Hepatocyte (in vitro differentiated cells): Measurements from ENCODE around the gene ATXN10. TPM values are rescaled to one million over a fixed set of nuclear protein-coding genes. Genes with fewer than 3 reads are reported as not detected.

Experiments used
- DNase-seq: peaks from one replicate; pipeline ENCODE4 v3.0.0-alpha.2; 2016; ENCODE audit warnings: low spot score
- H2AFZ ChIP-seq: fragments of 200-600 bp; sonication (generic); 2 replicates; pipeline ENCODE4 v1.6.0; 2016; ENCODE audit warnings: antibody characterized with exemption, mild to moderate bottlenecking
- H3K27ac ChIP-seq: fragments of 200-600 bp; sonication (generic); 2 replicates; pipeline ENCODE4 v1.5.1; 2016; ENCODE audit warnings: mild to moderate bottlenecking
- H3K27me3 ChIP-seq: fragments of 200-600 bp; sonication (generic); 2 replicates; pipeline ENCODE4 v1.6.1; 2016
- H3K36me3 ChIP-seq: fragments of 200-600 bp; sonication (generic); replicated peaks from 2 replicates; pipeline ENCODE4 v1.5.1; 2016; ENCODE audit warnings: low read depth; ENCODE audit not compliant: insufficient read depth
- H3K4me1 ChIP-seq: fragments of 200-600 bp; sonication (generic); 2 replicates; pipeline ENCODE4 v1.5.1; 2016; ENCODE audit warnings: mild to moderate bottlenecking, moderate library complexity; ENCODE audit not compliant: insufficient read depth
- H3K4me2 ChIP-seq: fragments of 200-600 bp; sonication (generic); 2 replicates; pipeline ENCODE4 v1.6.0; 2016
- H3K4me3 ChIP-seq: fragments of 200-600 bp; sonication (generic); 2 replicates; pipeline ENCODE4 v1.5.1; 2016; ENCODE audit warnings: mild to moderate bottlenecking
- H3K79me2 ChIP-seq: fragments of 200-600 bp; sonication (generic); 2 replicates; pipeline ENCODE4 v1.6.0; 2017; ENCODE audit warnings: mild to moderate bottlenecking
- H3K9me2 ChIP-seq: fragments of 200-600 bp; sonication (generic); replicated peaks from 2 replicates; pipeline ENCODE4 v1.6.0; 2017; ENCODE audit warnings: mild to moderate bottlenecking; ENCODE audit not compliant: insufficient read depth
- H3K9me3 ChIP-seq: fragments of 200-600 bp; sonication (generic); 2 replicates; pipeline ENCODE4 v1.5.1; 2016; ENCODE audit warnings: low read depth, mild to moderate bottlenecking
- H4K20me1 ChIP-seq: fragments of 200-600 bp; sonication (generic); 2 replicates; pipeline ENCODE4 v1.6.0; 2016; ENCODE audit warnings: mild to moderate bottlenecking; ENCODE audit not compliant: insufficient read depth, poor library complexity, severe bottlenecking
- CTCF ChIP-seq: fragments of 200-600 bp; sonication (generic); IDR thresholded peaks from 2 replicates; pipeline ENCODE4 v1.5.1; 2016; ENCODE audit warnings: antibody characterized with exemption, mild to moderate bottlenecking; ENCODE audit not compliant: poor library complexity
- EZH2 ChIP-seq: fragments of 200-600 bp; sonication (generic); IDR thresholded peaks from 2 replicates; pipeline ENCODE4 v1.6.1; 2016; ENCODE audit warnings: antibody characterized with exemption, mild to moderate bottlenecking, borderline replicate concordance
- EZH2phosphoT487 ChIP-seq: fragments of 200-600 bp; sonication (generic); IDR thresholded peaks from one replicate; pipeline ENCODE4 v1.6.1; 2018; ENCODE audit warnings: antibody characterized with exemption, mild to moderate bottlenecking, low read depth, moderate library complexity; ENCODE audit not compliant: unreplicated experiment, severe bottlenecking
- WGBS: methylation state at CpG from one replicate; pipeline ENCODE4 v1.1.6; 2016; ENCODE audit warnings: low lambda C conversion rate; ENCODE audit errors: missing lambda C conversion rate; 5-methylcytosine and 5-hydroxymethylcytosine counted together
- polyA plus RNA-seq: library from polyadenylated mRNA; unstranded; fragments of >200 nt; fragmentation: Nextera tagmentation; extraction: Ambion mirVana; gene quantifications from 2 replicates; pipeline ENCODE4 v1.2.1, GENCODE V29; 2016
- total RNA-seq: library from RNA; depleted of rRNA; stranded (reverse); fragments of >200 nt; gene quantifications from 2 replicates; pipeline ENCODE4 v1.2.3, GENCODE V29; 2014

The ATXN10 gene
- total and polyA plus RNA-seq, 2 experiments from 2014 or later = 141 to 186 TPM

- no peaks in the 10 kb centered on the region for H3K27me3 ChIP-seq
- H3K36me3 ChIP-seq = no peaks in the 10 kb centered on the region
- H3K9me2 ChIP-seq = no peaks in the 10 kb centered on the region
- no peaks in the 10 kb centered on the region for H3K4me1 ChIP-seq
- H2AFZ ChIP-seq = no peak overlapping the region
- H3K27ac ChIP-seq = no peak overlapping the region
- H3K9me3 ChIP-seq = peaks cover 4% of the 10 kb centered on the region
- H3K4me2 ChIP-seq = no peak overlapping the region
- no peaks in the 10 kb centered on the region for H4K20me1 ChIP-seq
- H3K4me3 ChIP-seq = no peak overlapping the region
- 100% methylated on average over 1 of the region's 1 CpG for WGBS
- no peaks in the 10 kb centered on the region for H3K79me2 ChIP-seq
- TF ChIP-seq EZH2phosphoT487 (no peak), CTCF (no peak), EZH2 (no peak)
- no peak for DNase-seq
Observed at GRCh38 chr22:45828841-45829240, 157.2 kb downstream of the ATXN10 start.

- Histone ChIP-seq H3K27me3 (no peaks in the 10 kb centered on the region), H3K27ac (no peak overlapping the region), H3K4me1 (no peaks in the 10 kb centered on the region), H3K79me2 (no peaks in the 10 kb centered on the region), H3K9me3 (peaks cover 4% of the 10 kb centered on the region), H4K20me1 (no peaks in the 10 kb centered on the region), H2AFZ (no peak overlapping the region), H3K36me3 (no peaks in the 10 kb centered on the region), H3K9me2 (no peaks in the 10 kb centered on the region), H3K4me2 (no peak overlapping the region), H3K4me3 (no peak overlapping the region)
- 87% methylated on average over 3 of the region's 3 CpGs for WGBS
- TF ChIP-seq EZH2phosphoT487 (no peak), CTCF (no peak), EZH2 (no peak)
- DNase-seq = no peak
Observed at GRCh38 chr22:45830531-45831245, 159.1 kb downstream of the ATXN10 start.

GRCh38 chr22:45831394-45831793 is 159.8 kb downstream of the ATXN10 start:
- DNase-seq = no peak
- Histone ChIP-seq H3K27ac (no peak overlapping the region), H3K36me3 (no peaks in the 10 kb centered on the region), H3K4me1 (no peaks in the 10 kb centered on the region), H3K9me3 (peaks cover 4% of the 10 kb centered on the region), H3K4me2 (no peak overlapping the region), H3K27me3 (no peaks in the 10 kb centered on the region), H3K9me2 (no peaks in the 10 kb centered on the region), H3K4me3 (no peak overlapping the region), H3K79me2 (no peaks in the 10 kb centered on the region), H4K20me1 (no peaks in the 10 kb centered on the region), H2AFZ (no peak overlapping the region)
- TF ChIP-seq EZH2 (no peak), CTCF (peak; percentile 18)
- WGBS = 92% methylated on average over 2 of the region's 2 CpGs
